ENCODE results near the gene PLTP.
"Not testable (repeated sequence)": the region's sequence is repeated elsewhere in the genome, so short reads cannot be mapped to it uniquely, and the experiment has no call there.

PLTP gene

DNA sequence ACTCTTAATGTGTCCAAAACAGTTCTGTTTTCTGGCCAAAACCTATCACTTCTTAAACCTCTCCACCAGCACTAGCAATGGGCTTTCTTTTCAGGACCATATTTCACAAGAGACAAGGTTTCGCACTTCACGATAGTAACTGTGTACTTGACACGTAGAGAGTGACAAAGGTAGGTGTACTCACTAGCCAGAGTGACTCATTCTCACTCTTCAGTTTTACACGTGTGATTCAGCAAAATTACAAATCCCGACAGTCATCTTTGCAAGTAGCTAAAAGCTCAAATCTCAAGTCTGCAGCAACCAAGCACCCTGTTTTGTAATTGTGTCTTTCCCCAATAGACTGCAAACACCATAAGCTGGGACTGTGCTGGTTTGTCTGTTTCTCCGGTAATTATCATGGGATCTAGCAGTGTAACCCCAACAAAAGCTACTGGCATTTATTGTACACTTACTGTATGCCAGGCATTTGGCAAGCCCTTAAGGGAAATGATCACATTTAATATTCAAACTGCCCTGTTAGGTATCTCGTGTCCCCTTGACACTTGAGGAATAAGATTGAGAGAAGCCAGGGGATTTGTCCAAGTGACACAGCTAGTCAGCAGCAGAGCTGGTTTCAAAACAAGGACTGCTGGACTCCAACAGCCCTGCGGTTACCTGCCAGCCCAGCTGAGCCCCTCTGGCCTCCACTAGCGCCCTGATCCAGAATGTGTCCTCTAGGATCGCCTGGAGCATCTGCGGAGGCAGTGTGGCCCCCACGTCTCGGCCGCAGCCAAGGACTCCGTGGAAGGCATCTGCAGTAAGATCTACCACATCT is 32.4 kb upstream of the PLTP start:
- DNase-seq, result no peak

DNA sequence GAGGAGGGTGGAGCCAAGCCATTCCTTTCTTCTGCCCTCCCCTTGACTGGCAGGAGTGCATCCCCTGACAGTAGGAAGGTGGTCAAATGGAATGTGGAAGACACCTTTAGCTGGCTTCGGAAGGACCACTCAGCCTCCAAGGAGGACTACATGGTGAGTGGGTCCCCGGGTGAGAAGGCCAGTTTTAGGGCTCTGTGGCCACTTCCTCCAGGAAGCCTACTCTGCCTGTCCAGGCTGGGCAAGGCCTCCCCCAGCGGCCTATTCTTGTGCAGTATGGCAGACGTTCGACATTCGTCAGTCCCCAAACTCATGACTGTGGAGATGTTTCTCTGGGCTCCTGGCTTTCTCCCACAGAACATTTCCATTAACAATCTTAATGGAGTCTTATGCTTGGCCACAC is 31.7 kb upstream of the PLTP start:
- DNase-seq, result no peak

DNA sequence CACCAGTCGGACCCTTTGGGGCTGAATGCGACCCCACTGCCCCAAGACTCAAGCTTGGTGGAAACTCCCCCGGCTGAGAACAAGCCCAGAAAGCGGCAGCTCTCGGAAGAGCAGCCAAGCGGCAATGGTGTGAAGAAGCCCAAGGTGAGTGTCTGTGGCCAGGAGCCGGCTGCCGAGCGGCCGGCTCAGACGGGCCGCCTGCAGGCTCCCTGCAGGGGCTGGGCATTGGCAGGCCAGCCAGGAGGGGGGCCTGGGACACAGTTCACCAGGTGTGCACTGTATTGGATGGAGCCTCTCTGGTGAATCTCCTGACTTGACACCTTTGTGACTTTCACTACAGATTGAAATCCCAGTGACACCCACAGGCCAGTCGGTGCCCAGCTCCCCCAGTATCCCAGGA is 28.5 kb upstream of the PLTP start:
- no peak for DNase-seq

DNA sequence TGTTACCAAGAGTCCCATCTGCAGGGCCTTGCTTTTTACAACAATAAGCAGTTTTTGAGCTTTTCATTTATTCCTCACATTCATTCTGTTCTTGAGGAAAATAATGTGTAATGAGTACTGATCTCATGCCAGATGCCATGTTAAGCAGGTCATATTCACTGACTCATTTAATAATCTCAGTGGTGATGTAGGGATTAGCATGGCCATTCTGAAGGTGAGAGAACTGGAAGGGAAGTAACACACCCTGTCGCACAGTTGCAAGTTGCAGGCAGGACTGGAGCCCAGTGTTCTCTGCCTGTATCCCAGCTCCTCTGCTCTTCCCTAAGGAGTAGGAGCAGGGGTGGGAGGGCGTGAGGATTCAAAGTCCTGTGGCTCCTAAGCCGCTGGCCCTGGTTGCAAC is 28.1 kb upstream of the PLTP start:
- no peak for DNase-seq

DNA sequence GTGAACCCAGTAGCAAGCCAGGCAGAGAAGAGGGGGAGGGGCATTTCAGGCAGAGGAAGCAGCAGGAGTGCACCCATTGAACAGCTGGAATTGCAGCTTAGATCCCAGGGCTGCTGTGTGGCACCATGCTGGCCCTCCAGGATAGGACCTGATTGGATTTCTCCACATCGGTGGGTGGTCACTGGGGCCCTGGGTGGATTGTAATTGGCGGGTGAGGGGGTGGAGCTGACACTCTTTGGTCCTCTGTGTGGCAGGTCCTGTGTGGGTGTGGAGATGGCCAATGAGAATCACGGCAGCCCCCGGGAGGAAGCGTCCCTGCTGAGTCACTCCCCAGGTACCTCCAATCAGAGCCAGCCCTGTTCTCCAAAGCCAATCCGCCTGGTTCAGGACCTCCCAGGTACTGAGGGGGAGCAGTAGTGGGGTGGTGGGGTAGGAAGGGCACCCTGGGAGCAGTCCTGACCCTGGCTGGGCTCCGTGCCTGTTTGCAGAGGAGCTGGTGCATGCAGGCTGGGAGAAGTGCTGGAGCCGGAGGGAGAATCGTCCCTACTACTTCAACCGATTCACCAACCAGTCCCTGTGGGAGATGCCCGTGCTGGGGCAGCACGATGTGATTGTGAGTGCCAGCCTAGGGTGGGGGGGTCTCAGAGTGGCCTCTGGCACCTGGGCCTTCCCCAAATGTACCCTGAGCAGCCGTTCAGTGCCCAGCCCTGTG is 26.9 kb upstream of the PLTP start:
- no peak for DNase-seq

DNA sequence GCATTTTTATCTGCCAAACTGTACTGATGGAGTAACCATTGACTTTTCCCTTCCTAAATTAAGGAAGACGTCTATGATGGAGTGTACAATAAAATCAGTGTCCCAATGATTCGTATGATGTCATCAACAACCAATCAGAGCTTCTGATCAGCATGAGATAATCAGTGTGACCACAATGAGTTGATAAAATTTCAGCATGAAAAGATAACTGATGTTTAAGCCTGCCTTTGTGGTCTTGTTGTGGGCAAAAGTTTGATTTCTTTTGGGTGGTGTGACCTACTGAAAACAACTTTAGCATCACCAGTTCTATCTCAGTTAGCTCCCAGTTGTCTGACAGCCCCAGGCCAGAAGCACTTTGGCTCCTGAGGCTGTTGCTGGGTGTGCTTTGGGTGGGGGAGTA is 25.8 kb upstream of the PLTP start:
- no peak for DNase-seq

DNA sequence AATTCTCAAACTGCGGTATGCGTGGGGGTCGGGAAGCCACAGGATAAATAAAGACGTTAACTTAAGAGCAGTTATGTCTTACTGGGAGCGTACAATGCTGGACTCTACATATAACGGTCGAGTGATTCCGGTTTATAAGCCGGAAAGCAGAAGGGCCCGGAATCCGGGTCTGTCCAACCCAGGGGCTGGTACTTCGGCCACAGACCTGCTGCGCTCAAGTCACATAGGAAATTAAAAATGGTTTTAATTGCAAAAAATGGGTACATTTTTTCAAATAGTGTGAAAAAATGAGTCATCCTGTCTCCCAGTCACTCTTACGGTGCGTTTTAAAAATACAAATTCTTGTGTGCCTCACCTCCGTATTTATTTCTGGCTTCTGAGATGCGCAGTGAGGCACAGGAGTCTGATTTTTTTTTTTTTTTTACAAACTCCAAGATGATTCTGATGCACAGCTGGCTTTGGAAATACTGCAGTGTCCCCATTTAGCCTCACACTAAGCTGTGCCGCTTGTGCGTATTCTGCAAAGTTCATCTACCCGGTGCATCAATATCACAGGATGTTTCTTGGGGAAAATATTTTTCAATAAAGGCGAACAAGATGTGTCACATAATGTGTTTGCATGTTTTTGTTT is 23.6 kb upstream of the PLTP start:
- no peak for DNase-seq

DNA sequence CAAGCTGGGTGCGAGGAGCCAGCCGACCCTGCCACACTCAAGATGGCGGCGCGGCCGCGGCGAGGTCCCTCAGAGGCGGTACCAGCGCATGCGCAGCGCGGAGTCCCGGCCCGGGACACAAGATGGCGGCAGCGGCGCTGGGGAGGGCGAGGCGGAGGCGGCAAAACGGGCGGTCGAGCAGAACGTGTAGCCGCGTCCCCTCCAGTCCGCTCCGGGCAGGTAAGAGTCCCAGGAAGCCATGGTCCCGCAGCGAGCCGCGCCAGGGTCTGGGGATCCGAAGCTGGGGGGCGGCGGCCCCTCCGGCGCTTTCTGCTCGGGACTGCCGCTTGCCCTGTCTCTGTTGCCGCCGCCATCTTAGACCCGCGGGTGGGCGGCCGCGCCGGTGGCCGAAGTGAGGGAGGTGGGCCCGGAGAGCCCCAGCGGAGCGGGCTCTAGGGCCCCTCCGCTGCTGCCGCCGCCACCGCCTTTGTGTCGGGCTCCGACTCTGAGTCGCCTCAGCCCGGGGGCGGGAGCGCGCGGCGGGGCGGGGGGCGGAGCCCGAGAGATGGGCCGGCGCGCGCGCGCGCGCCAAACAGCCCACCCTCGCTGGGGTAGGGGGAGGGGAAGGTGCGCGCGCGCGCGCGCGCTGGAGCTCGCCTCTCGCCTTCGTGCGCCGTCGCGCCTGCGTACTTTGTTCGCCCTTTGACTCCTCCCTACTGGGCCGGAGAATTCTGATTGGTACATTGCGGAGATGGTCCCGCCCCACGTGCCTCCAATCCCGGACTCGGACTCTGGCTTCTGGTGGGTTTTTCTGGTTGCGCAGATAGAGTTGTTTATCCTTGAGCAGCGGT is 22.8 kb upstream of the PLTP start, which contains the start of gene PCIF1:
Gene PCIF1, plus strand, starts transcription at position 98 of the 830 bp plus-strand sequence. CDS start 4,317 bp downstream, outside the sequence.
- DNase-seq, result peak; percentile 98

DNA sequence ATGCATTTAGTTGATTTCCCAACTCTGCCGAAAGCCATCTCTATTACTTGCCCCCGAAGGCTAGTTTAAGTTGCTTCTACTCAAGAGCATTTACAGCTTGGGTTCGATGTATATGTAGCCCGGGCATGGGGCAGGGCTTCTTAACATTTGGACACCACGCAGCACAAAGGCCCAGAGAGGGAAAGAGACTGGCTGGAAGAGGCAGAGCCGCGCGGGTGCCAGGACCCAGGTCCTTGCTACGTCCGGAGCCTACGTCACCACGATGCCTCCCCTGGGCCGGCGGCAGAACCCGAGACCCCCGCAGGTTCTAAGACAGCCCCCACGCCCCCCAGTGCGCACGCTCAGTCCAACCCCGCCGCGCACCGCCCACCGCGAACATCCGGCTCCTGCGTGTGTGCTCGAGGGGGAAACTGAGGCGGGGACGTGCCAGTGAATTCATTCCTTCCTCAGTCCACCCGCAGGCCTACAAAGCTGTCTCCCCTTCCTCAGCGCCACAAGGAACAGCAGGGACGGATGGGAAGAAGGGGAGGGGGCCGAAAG is 22.2 kb upstream of the PLTP start:
- peak; percentile 58 for DNase-seq

DNA sequence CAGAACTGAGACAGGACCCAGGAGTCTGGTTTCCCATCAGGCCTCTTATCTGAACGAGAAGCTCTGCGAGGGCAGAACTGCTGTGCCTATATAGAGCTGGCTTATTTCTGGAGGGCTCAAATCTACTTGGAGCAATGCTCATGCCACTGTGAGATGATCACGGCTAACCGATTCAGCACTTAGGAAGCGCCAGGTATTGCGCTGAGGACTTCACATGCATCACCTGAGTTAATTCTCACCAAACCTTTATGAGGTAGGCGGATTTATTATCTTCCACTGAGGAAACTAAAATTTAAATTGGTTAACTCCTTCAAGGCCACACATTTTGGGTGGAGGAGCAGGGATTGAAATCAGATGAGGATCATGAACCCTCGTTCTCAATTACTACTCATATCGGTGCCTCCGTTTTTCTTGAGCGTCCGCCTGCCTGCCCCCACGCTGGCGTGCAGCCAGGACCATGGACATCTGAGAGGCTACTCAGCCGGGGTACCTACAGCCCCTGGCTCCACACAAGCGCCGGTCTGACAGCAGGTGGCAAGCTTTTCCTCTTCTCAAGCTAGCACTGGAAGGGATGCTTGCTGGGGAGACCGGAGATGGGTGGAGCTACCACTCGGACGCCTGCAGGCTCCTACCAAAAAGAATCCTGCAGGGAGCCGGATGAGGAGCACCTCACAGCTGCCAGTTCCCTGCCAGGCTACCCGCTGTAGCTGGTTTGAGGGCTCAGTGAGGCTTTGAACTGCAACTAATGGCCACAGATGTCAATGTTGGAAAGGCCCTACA is 21.5 kb upstream of the PLTP start:
- peak; percentile 81 for DNase-seq

DNA sequence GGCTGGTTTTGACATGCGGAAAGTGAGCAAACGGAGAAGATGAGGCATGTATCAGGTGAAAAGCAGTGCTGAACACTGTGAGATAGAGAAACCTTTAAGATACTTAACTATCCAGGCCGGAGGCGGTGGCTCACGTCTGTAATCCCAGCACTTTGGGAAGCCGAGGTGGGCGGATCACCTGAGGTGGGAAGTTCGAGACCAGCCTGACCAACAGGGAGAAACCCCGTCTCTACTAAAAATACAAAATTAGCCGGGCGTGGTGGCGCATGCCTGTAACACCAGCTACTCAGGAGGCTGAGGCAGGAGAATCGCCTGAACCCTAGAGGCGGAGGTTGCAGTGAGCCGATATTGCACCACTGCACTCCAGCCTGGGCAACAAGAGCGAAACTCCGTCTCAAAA is 19.7 kb upstream of the PLTP start:
- DNase-seq, result not testable (repeated sequence)

DNA sequence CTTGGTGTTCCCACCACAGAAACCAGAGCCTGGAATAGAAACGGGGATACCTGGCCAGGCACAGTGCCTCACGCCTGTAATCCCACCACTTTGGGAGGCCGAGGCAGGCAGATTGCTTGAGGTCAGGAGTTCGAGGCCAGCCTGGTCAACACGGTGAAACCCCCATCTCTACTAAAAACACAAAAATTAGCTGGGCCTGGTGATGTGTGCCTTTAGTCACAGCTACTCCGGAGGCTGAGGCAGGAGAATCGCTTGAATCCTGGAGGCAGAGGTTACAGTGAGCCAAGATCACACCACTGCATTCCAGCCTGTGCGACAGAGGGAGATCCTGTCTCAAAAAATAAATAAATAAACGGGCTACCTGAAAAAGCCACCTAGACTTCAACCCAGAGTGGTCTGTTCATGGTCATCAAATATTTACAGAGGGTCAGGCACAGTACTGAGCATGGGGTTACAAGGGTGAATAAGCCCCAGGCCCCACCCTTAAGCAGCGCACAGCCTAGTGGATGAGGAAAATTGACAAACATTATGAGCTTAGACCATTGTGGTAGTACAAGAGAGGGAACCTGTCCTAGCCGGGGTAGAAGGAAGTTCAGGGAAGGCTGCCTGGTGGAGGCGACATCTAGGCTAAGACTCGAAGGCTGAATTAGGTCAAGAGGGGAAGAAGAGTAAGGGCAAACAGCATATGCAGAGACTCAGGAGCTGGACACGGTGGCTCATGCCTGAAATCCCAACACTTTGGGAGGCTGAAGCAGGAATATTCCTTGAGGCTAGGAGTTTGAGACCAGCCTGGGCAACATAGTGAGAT is 15.3 kb upstream of the PLTP start:
- DNase-seq, result no peak

DNA sequence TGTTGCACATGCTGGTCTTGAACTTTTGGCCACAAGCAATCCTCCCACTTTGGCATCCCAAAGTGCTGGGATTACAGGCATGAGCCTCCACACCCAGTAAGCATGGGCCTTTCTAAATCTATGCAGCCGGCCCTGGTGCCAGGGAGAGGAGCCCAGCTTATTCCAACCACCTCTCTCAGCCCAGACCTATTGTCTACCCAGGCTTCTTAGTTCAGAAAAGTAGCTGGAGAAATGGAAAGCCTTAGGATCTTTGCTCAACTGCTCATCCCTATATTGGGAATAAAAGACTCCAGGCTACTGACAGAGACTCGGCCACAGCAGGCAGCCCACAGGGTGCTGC is 14.7 kb upstream of the PLTP start:
- DNase-seq, result no peak

DNA sequence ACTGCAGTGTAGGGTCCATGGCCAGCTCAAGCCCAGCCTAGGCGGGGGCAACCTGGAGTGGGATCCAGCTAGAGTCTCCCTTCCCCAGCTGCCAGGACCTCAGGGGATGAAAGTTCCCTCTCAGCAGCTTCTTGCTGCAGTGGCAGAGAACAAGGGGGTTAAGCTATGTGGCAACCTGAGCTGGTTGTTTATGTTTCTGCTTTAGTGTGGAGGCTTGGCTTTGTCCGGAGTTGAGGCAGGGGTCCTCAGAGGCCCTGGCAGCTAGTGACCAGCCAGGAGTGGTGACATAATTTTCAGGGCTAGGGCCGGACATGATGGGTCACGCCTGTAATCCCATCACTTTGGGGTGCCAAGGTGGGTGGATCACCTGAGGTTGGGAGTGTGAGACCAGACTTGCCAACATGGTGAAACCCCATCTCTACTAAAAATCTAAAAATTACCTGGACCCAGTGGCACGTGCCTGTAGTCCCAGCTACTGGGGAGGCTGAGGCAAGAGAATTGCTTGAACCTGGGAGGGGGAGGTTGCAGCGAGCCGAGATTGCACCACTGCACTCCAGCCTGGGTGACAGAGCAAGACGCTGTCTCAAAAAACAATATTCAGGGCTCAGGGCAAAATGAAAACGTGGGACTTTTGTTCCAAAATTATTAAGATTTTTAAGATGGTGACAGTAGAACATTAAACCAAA is 14.0 kb upstream of the PLTP start:
- DNase-seq, result no peak

DNA sequence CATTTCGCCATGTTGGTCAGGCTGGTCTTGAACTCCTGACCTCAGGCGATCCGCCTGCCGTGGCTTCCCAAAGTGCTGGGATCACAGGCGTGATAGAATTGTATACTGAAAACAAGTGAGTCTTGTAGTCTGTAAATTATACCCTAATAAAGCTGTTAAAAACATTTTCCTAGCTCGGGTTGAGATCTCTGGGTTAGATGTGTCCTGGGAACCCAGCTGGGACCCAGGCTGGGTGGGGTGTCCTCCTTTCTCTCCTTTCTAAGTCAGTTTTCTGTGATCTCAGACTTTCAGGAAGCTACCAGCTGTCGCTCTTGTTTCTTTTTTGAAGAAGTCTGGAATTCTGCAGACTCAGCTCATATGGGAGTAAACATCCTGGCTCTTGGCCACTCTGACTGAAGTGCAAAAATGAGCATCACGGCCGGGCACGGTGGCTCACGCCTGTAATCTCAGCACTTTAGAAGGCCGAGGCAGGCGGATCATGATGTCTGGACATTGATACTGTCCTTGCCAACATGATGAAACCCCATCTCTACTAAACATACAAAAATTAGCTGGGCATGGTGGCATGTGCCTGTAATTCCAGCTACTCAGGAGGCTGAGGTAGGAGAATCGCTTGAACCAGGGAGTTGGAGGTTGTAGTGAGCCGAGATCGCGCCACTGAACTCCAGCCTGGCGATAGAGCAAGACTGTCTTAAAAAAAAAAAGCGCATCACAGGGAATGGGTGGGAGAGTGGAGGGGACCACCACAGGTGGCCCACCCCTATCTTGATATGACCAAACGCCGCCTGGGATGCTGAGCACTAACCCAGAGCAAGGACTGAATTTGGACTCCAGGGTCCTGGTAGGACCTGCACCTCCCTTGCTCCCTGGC is 12.7 kb upstream of the PLTP start:
- no peak for DNase-seq

DNA sequence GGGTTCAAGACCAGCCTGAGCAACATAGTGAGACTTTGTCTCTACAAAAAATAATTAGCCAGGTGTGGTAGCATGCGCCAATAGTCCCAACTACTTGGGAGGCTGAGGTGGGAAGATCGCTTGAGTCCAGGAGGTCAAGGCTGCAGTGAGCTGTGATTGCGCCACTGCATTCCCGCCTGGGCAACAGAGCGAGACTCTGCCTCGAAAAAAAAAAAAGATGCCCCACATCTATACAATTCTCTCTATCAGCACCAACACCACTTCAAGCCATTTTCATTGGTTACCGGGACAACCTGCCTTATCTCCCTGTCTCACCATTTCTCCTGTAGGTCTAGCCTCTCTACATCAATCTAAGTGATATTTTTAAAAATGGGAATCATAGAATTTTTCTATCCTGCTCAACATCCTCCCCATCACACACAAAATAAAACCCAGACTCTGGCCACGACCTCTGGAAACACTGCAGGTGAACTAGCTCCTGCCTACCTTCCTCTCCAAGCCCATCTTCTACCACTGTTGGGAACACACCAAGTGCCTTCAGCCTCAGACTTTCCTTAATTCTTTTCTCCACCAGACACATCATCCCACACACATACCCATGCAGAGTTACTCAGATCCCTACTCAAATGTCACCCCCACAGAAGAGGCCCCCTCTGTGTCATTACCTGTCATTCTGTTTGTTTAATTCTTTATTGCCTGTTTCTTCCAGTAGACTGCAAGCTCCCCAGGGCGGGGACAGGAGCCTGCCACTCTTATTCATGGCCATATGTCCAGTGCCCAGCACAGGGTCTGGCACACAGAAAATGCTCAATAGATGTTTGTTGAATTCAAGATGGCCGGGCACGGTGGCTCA is 9.6 kb upstream of the PLTP start:
- DNase-seq, result peak; percentile 20

DNA sequence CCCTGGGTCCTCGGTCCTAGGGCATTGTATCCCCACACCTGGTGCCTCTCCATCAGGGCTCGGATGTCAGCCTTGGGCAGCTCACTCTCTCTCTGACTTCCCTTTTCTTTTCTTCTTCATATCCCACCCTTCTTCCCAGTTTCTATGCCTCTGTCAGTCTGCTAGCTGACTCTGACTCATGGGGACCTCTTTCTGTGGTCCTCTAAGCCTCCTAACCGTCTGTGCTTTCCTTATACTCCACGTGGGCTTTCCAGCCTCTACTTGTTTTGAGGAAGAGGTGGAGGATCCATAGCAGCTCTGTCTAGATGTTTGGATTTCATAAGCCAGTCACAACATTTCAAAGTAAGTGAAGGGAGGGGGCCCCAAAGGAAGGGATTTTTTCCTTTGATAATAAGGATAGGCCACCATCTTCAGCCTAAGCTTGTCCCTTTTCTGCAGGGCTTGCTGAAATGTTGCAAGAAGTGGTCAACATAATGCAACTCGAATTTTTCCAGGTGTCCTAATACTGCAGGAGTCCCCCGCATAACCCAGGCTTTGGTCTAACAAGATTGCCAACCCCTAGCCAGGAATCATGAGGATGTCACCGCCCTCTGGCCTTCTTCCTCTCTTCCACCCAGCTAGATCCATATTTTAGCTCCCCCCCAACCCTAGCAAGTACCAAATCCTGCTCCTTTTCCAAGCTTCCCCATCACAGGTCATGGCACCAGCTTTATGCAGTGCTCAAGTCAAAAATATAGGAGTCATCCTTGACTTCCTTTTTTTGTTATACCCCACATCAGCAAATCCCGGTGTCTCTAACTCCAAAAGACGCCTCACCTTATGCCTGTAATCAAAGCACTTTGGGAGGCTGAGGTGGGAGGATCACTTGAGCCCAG is 8.7 kb upstream of the PLTP start:
- DNase-seq, result no peak
